GM12878 (cell line): ENCODE measurements around the gene FOXP1. TPM values are rescaled to one million over a fixed set of nuclear protein-coding genes. Genes with fewer than 3 reads are reported as not detected.

Experiments used
- ATAC-seq: fragments of 200-7000 bp; cut with Tn5 transposase; 3 replicates; pipeline ENCODE4 v1.9.1; 2020; ENCODE audit warnings: mild to moderate bottlenecking, moderate library complexity
- BruUV-seq: library from RNA; stranded (reverse); fragments of 400-500 nt; replicated peaks from 2 replicates; lab custom pipeline; 2021; lab: Mats Ljungman, UMichigan
- CTCF ChIA-PET: fragments of 300-600 bp; sonication (Branson Sonifier 250); formaldehyde crosslinking; extraction: SDS; loops from one replicate; lab custom pipeline; 2021; ENCODE audit warnings: inconsistent platforms; lab: Yijun Ruan, JAX
- POLR2A ChIA-PET: fragments of 350-600 bp; formaldehyde crosslinking; extraction: SDS; loops from one replicate; lab custom pipeline; 2021; ENCODE audit warnings: inconsistent platforms; lab: Charles Lee
- RAD21 ChIA-PET: fragments of 300-600 bp; sonication (Branson Sonifier 250); formaldehyde crosslinking; loops from one replicate; lab custom pipeline; 2023; ENCODE audit warnings: antibody characterized with exemption; ENCODE audit not compliant: unreplicated experiment; lab: Charles Lee
- SMC1A ChIA-PET: fragments of 300-600 bp; sonication (Branson Sonifier 250); formaldehyde crosslinking; loops from one replicate; lab custom pipeline; 2023; ENCODE audit not compliant: unreplicated experiment, uncharacterized antibody; lab: Charles Lee
- DNase-seq: peaks from one replicate; pipeline ENCODE4 v3.0.0-alpha.2; 2011; ENCODE audit warnings: low read depth, low spot score
- FAIRE-seq: peaks from 3 replicates; lab custom pipeline; 2011; peaks lifted over from hg19 to GRCh38; lab: Jason Lieb, UNC
- H2AFZ ChIP-seq: 2 replicates; pipeline ENCODE4 v1.6.0; 2011; ENCODE audit warnings: low read depth, low read length, control low read depth; ENCODE audit not compliant: control insufficient read depth
- H3K27ac ChIP-seq: 2 replicates; pipeline ENCODE4 v1.5.1; 2011; ENCODE audit warnings: control low read depth; ENCODE audit not compliant: control insufficient read depth, insufficient read depth
- H3K27me3 ChIP-seq, 2 experiments: replicated peaks in 1 of 2; 2 replicates each; pipeline versions ENCODE4 v1.6.0 to v1.6.1; 2011; ENCODE audit warnings: low read length in 1 of 2; ENCODE audit not compliant: control insufficient read depth in 2 of 2, insufficient read depth in 2 of 2
- H3K36me3 ChIP-seq, 2 experiments: 2 replicates each; pipeline ENCODE4 v1.5.1; 2011; ENCODE audit warnings: low read length in 1 of 2; ENCODE audit not compliant: control insufficient read depth in 2 of 2, insufficient read depth in 2 of 2
- H3K4me1 ChIP-seq: 2 replicates; pipeline ENCODE4 v1.6.1; 2011; ENCODE audit warnings: mild to moderate bottlenecking, low read length, moderate library complexity, mixed read lengths; ENCODE audit not compliant: control insufficient read depth, insufficient read depth
- H3K4me2 ChIP-seq: 2 replicates; pipeline ENCODE4 v1.6.0; 2011; ENCODE audit warnings: control low read depth; ENCODE audit not compliant: control insufficient read depth, insufficient read depth
- H3K4me3 ChIP-seq: fragments of 200-600 bp; sonication (generic); 2 replicates; pipeline ENCODE4 v1.5.1; 2016
- H3K79me2 ChIP-seq: 2 replicates; pipeline ENCODE4 v1.6.0; 2011; ENCODE audit warnings: low read length; ENCODE audit not compliant: control insufficient read depth, insufficient read depth
- H3K9ac ChIP-seq: 2 replicates; pipeline ENCODE4 v1.8.0; 2011; ENCODE audit warnings: low read length, control low read depth, mixed read lengths; ENCODE audit not compliant: control insufficient read depth, insufficient read depth
- H3K9me3 ChIP-seq: replicated peaks from 3 replicates; pipeline ENCODE4 v1.5.1; 2011; ENCODE audit warnings: mild to moderate bottlenecking, low read length; ENCODE audit not compliant: control insufficient read depth, insufficient read depth
- H4K20me1 ChIP-seq: 2 replicates; pipeline ENCODE4 v1.6.0; 2011; ENCODE audit not compliant: control insufficient read depth, insufficient read depth
- ATF7 ChIP-seq: fragments of 450-650 bp; IDR thresholded peaks from 2 replicates; pipeline ENCODE4 v1.6.1; 2016; ENCODE audit warnings: low read depth, mild to moderate bottlenecking
- ETV6 ChIP-seq, 2 experiments: fragments of 450-650 bp in 1 of 2; IDR thresholded peaks in 1 of 2; conservative IDR thresholded peaks in 1 of 2; 2 replicates each; pipeline ENCODE4 v1.6.1; 2014; ENCODE audit warnings: antibody characterized with exemption in 1 of 2, borderline replicate concordance in 1 of 2, low read depth in 1 of 2, mild to moderate bottlenecking in 1 of 2, moderate library complexity in 1 of 2
- KLF5 ChIP-seq: fragments of 450-650 bp; IDR thresholded peaks from 2 replicates; pipeline ENCODE4 v1.6.1; 2014; ENCODE audit warnings: mild to moderate bottlenecking; ENCODE audit not compliant: partially characterized antibody
- MTA3 ChIP-seq: IDR thresholded peaks from 2 replicates; pipeline ENCODE4 v1.6.1; 2012; ENCODE audit warnings: low read length, inconsistent platforms, borderline replicate concordance
- NBN ChIP-seq: fragments of 450-650 bp; IDR thresholded peaks from 2 replicates; pipeline ENCODE4 v1.6.1; 2016
- RUNX3 ChIP-seq: IDR thresholded peaks from 2 replicates; pipeline ENCODE4 v1.6.1; 2012; ENCODE audit warnings: low read length, inconsistent platforms
- TCF3 ChIP-seq: IDR thresholded peaks from 2 replicates; pipeline ENCODE4 v1.6.1; 2012; ENCODE audit warnings: low read depth, mild to moderate bottlenecking, low read length, borderline replicate concordance; ENCODE audit not compliant: insufficient read depth
- ZBTB40 ChIP-seq: fragments of 450-650 bp; IDR thresholded peaks from 2 replicates; pipeline ENCODE4 v1.6.1; 2016; ENCODE audit warnings: mild to moderate bottlenecking, moderate library complexity, borderline replicate concordance
- ZNF384 ChIP-seq: IDR thresholded peaks from 2 replicates; pipeline ENCODE4 v1.6.1; 2012; ENCODE audit warnings: low read depth, mild to moderate bottlenecking, low read length, improper control_type of control experiment, borderline replicate concordance
- WGBS: methylation state at CpG from one replicate; pipeline ENCODE4 v1.1.6; 2016; ENCODE audit warnings: low lambda C conversion rate; ENCODE audit not compliant: insufficient replicate concordance, insufficient coverage; ENCODE audit errors: missing lambda C conversion rate; 5-methylcytosine and 5-hydroxymethylcytosine counted together
- in situ Hi-C: fragments of 300-500 bp; cut with MboI; formaldehyde crosslinking; loops from 9 replicates; pipeline ENCODE4 v1.14.3; 2018; ENCODE audit warnings: mixed read lengths
- intact Hi-C: fragments of 100-400 bp; cut with micrococcal nuclease; formaldehyde crosslinking; loops from one replicate; pipeline ENCODE4 v1.14.2; 2022; ENCODE audit not compliant: unreplicated experiment
- polyA plus RNA-seq, 11 experiments: library from polyadenylated mRNA; depleted of rRNA in 4 of 11; unstranded in 6 of 11; stranded (reverse) in 5 of 11; fragments of >200 nt; fragmentation: Nextera tagmentation in 4 of 11; fragmentation: Illumina TruSeq in 1 of 11; extraction: Ambion mirVana in 4 of 11; extraction: Trizol in 1 of 11; gene quantifications; 1 replicate in 1 of 11; 2 replicates in 10 of 11; pipeline versions ENCODE4 v1.2.1 to v1.2.3, GENCODE V29; 2011 to 2016; ENCODE audit warnings: inconsistent platforms in 2 of 11, missing spikeins in 2 of 11, low read depth in 1 of 11
- total RNA-seq, 4 experiments: library from RNA; depleted of rRNA in 3 of 4; stranded (reverse); fragments of >200 nt in 3 of 4; fragmentation: Illumina TruSeq in 1 of 4; extraction: Trizol in 1 of 4; gene quantifications; 2 replicates each; pipeline versions ENCODE4 v1.2.1 to v1.2.3, GENCODE V29; 2013 to 2021
- TF ChIP-seq, protein P1 (sequence below): IDR thresholded peaks from 2 replicates; pipeline ENCODE4 v1.6.1; 2012; ENCODE audit warnings: low read depth, low read length, improper control_type of control experiment
- TF ChIP-seq, protein P2 (sequence below): fragments of 450-650 bp; IDR thresholded peaks from 2 replicates; pipeline ENCODE4 v1.6.1; 2016; ENCODE audit warnings: mild to moderate bottlenecking

FOXP1 gene
- total and polyA plus RNA-seq, 10 of the 15 experiments (the other 5 are each of a cell fraction or from before 2014, with no cell fraction given) = 0.05 to 1.6 (median 0.20) TPM; not detected in 1

GRCh38 chr3:71397726-71398125 lies 185.8 kb downstream of the FOXP1 start:
- Histone ChIP-seq H4K20me1 (no peaks in the 10 kb centered on the region), H3K36me3 (no peaks in the 10 kb centered on the region), H3K4me1 (peaks cover 10% of the 10 kb centered on the region), H3K27ac (no peak overlapping the region), H3K4me3 (no peak overlapping the region), H3K9me3 (no peaks in the 10 kb centered on the region), H3K27me3 (peaks cover 0 to 4% of the 10 kb centered on the region in 2 experiments; a peak in 2 of 4 replicates), H2AFZ (no peak overlapping the region), H3K79me2 (no peaks in the 10 kb centered on the region), H3K9ac (no peak overlapping the region), H3K4me2 (no peak overlapping the region)
- no peak for TF ChIP-seq ETV6 (conservative IDR thresholded peaks at IDR 0.05 in 1 of 2, IDR thresholded peaks at IDR 0.05 in 1 of 2; ENCODE audit: borderline replicate concordance in 1 of 2, low read depth in 1 of 2)
- TF ChIP-seq MTA3 = no peak
- no peak for TF ChIP-seq ATF7
- no peak for TF ChIP-seq RUNX3
- TF ChIP-seq, protein P1, sequence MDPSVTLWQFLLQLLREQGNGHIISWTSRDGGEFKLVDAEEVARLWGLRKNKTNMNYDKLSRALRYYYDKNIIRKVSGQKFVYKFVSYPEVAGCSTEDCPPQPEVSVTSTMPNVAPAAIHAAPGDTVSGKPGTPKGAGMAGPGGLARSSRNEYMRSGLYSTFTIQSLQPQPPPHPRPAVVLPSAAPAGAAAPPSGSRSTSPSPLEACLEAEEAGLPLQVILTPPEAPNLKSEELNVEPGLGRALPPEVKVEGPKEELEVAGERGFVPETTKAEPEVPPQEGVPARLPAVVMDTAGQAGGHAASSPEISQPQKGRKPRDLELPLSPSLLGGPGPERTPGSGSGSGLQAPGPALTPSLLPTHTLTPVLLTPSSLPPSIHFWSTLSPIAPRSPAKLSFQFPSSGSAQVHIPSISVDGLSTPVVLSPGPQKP = no peak
- TF ChIP-seq NBN = no peak
- no peak for TF ChIP-seq ZBTB40
- TF ChIP-seq TCF3 = no peak
- TF ChIP-seq, protein P2, sequence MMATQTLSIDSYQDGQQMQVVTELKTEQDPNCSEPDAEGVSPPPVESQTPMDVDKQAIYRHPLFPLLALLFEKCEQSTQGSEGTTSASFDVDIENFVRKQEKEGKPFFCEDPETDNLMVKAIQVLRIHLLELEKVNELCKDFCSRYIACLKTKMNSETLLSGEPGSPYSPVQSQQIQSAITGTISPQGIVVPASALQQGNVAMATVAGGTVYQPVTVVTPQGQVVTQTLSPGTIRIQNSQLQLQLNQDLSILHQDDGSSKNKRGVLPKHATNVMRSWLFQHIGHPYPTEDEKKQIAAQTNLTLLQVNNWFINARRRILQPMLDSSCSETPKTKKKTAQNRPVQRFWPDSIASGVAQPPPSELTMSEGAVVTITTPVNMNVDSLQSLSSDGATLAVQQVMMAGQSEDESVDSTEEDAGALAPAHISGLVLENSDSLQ = no peak
- no peak for TF ChIP-seq KLF5
- TF ChIP-seq ZNF384 = no peak
- ChIA-PET SMC1A (interaction anchor here (0.6 to 2.3 kb wide), 12 partner anchors 9 to 391 kb away, joined by 3 to 6 read pairs (median 3); no protein-coding TSS in a partner anchor), CTCF (interaction anchor here (0.6 to 2.9 kb wide), 15 partner anchors 9 to 393 kb away, joined by 3 to 11 read pairs (median 4); no protein-coding TSS in a partner anchor), RAD21 (interaction anchor here (0.8 to 1.9 kb wide), 4 partner anchors 9 to 847 kb away, joined by 3 to 7 read pairs (median 4); no protein-coding TSS in a partner anchor), POLR2A (no interaction called here)
- in situ Hi-C loops = loop anchor here (10.0 kb wide), 1 partner anchor 313 kb away; no protein-coding TSS in a partner anchor
- FAIRE-seq = no peak
- 29% methylated on average over 2 of the region's 2 CpGs for WGBS
- intact Hi-C loops = no loop called here
- DNase-seq = no peak
- BruUV-seq = no TSS peak
- no peak for ATAC-seq
